ENCODE results near the gene IVD. TPM values are rescaled to one million over a fixed set of nuclear protein-coding genes. Genes with fewer than 3 reads are reported as not detected.

The IVD gene
- total and polyA plus RNA-seq, 2 donors (not counting 1 experiment from before 2014, with no cell fraction given) = 41.7 to 106 TPM

DNA sequence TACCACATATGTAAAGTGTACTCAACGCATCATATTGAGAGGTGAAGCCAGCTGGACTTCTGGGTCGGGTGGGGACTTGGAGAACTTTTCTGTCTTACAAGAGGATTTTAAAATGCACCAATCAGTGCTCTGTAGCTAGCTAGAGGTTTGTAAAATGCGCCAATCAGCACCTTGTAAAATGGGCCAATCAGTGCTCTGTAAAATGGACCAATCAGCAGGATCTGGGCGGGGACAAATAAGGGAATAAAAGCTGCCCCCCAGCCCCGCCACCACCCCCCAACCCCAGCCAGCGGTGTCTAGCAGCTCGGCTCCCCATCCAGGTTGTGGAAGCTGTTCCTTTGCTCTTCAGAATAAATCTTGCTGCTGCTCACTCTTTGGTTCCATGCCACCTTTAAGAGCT, 6.2 kb upstream of the IVD start:
- H3K4me3 ChIP-seq (ENCODE audit: control extremely low read depth in 1 of 5, extremely low read depth in 1 of 5, insufficient read depth in 1 of 5, low read depth in 2 of 5, low read length in 4 of 5) = no peak overlapping the region
- H3K4me3 Mint-ChIP-seq = no peak overlapping the region
- H4K20me1 ChIP-seq (ENCODE audit: control insufficient read depth, insufficient read depth, low read length, poor library complexity, severe bottlenecking) = no peaks in the 10 kb centered on the region
- peaks cover 2% of the 10 kb centered on the region for H3K79me2 ChIP-seq (ENCODE audit: control insufficient read depth, insufficient read depth, low read length)
- no peak overlapping the region for H3K27ac Mint-ChIP-seq
- H3K27ac ChIP-seq (ENCODE audit: low read length in 2 of 2) = no peak overlapping the region
- intact Hi-C loops (cut with micrococcal nuclease) = no loop called here
- WGBS (ENCODE audit: insufficient coverage) = 100% methylated on average over 4 of the region's 7 CpGs
- DNase-seq (no peak), ATAC-seq (ENCODE audit: low read depth) (no peak)
- no peaks in the 10 kb centered on the region for H3K27me3 Mint-ChIP-seq
- no peak overlapping the region for H3K4me2 ChIP-seq (replicated peaks; ENCODE audit: low read depth, low read length, poor library complexity, severe bottlenecking)
- TF ChIP-seq, protein P1, sequence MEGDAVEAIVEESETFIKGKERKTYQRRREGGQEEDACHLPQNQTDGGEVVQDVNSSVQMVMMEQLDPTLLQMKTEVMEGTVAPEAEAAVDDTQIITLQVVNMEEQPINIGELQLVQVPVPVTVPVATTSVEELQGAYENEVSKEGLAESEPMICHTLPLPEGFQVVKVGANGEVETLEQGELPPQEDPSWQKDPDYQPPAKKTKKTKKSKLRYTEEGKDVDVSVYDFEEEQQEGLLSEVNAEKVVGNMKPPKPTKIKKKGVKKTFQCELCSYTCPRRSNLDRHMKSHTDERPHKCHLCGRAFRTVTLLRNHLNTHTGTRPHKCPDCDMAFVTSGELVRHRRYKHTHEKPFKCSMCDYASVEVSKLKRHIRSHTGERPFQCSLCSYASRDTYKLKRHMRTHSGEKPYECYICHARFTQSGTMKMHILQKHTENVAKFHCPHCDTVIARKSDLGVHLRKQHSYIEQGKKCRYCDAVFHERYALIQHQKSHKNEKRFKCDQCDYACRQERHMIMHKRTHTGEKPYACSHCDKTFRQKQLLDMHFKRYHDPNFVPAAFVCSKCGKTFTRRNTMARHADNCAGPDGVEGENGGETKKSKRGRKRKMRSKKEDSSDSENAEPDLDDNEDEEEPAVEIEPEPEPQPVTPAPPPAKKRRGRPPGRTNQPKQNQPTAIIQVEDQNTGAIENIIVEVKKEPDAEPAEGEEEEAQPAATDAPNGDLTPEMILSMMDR (IDR thresholded peaks at IDR 0.05) = no peak
- H2AFZ ChIP-seq (ENCODE audit: insufficient read depth, low read depth, low read length, poor library complexity, severe bottlenecking) = no peak overlapping the region
- ChIA-PET POLR2A (no interaction called here), CTCF (interaction anchor here (0.6 to 3.2 kb wide), 6 partner anchors 8 to 233 kb away, joined by 3 to 17 read pairs (median 4); no protein-coding TSS in a partner anchor)
- H3K4me1 Mint-ChIP-seq = peaks cover 23% of the 10 kb centered on the region
- H3K4me1 ChIP-seq (ENCODE audit: control insufficient read depth in 2 of 2, insufficient read depth in 2 of 2, low read length in 2 of 2) = peaks cover 17 to 21% of the 10 kb centered on the region in 2 donors
- no peaks in the 10 kb centered on the region for H3K9me3 ChIP-seq (ENCODE audit: control extremely low read depth in 1 of 3, control insufficient read depth in 2 of 3, insufficient read depth in 1 of 3, low read length in 2 of 3)
- H3K27me3 ChIP-seq (replicated peaks in 1 of 4; ENCODE audit: control extremely low read depth in 1 of 4, control insufficient read depth in 3 of 4, insufficient read depth in 4 of 4, low read length in 3 of 4) = no peaks in the 10 kb centered on the region
- H3K9me3 Mint-ChIP-seq (ENCODE audit: insufficient read depth) = no peaks in the 10 kb centered on the region
- no peak overlapping the region for H3K9ac ChIP-seq (ENCODE audit: low read length)
- no peaks in the 10 kb centered on the region for H3K36me3 ChIP-seq (replicated peaks in 1 of 2; ENCODE audit: control extremely low read depth in 1 of 2, control insufficient read depth in 1 of 2, extremely low read depth in 1 of 2, insufficient read depth in 2 of 2, low read length in 1 of 2)

DNA sequence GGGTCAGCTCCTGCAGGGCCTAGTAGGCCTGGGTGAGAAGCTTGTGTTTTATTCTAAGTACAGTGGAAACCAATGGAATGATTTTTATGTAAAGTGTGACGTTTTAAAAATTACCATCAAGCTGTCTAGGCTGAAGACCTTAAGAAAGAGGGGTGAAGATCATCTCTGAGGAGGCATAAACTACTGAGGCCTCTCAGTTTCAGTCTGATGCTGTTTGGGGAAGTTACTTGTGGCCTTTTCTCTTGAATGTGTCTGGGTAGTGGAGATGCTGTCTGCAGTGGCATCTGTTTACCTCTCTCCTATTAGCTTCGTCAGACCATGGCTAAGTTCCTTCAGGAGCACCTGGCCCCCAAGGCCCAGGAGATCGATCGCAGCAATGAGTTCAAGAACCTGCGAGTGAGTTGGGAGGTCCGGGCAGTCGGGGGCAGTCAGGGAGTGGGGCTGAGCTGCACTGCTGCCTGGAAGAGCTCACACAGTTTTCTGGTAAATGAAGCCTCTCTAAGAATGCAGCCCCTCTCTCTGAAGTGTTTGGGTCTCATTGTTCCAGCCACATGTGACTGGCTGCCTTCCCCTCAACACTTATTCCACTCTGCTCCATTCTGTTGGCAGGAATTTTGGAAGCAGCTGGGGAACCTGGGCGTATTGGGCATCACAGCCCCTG, 1.9 kb downstream of the IVD start:
- H3K9me3 Mint-ChIP-seq (ENCODE audit: insufficient read depth) = no peaks in the 10 kb centered on the region
- intact Hi-C loops (cut with micrococcal nuclease) = loop anchor here (5.0 kb wide), 1 partner anchor 35 kb away; the partner anchor contains the start of gene BAHD1
- Histone ChIP-seq H3K4me1 (ENCODE audit: control insufficient read depth in 2 of 2, insufficient read depth in 2 of 2, low read length in 2 of 2) (peaks cover 24 to 29% of the 10 kb centered on the region in 2 donors), H2AFZ (ENCODE audit: insufficient read depth, low read depth, low read length, poor library complexity, severe bottlenecking) (no peak overlapping the region), H3K27me3 (replicated peaks in 1 of 4; ENCODE audit: control extremely low read depth in 1 of 4, control insufficient read depth in 3 of 4, insufficient read depth in 4 of 4, low read length in 3 of 4) (no peaks in the 10 kb centered on the region), H3K9me3 (ENCODE audit: control extremely low read depth in 1 of 3, control insufficient read depth in 2 of 3, insufficient read depth in 1 of 3, low read length in 2 of 3) (no peaks in the 10 kb centered on the region), H3K4me3 (ENCODE audit: control extremely low read depth in 1 of 5, extremely low read depth in 1 of 5, insufficient read depth in 1 of 5, low read depth in 2 of 5, low read length in 4 of 5) (peak overlapping the region in 2 of 5 experiments; percentile 4 to 27), H4K20me1 (ENCODE audit: control insufficient read depth, insufficient read depth, low read length, poor library complexity, severe bottlenecking) (no peaks in the 10 kb centered on the region), H3K79me2 (ENCODE audit: control insufficient read depth, insufficient read depth, low read length) (peaks cover 13% of the 10 kb centered on the region), H3K27ac (ENCODE audit: low read length in 2 of 2) (peak overlapping the region; percentile 35 to 84), H3K9ac (ENCODE audit: low read length) (peak overlapping the region; percentile 36), H3K36me3 (replicated peaks in 1 of 2; ENCODE audit: control extremely low read depth in 1 of 2, control insufficient read depth in 1 of 2, extremely low read depth in 1 of 2, insufficient read depth in 2 of 2, low read length in 1 of 2) (peaks cover 6 to 41% of the 10 kb centered on the region in 2 experiments), H3K4me2 (replicated peaks; ENCODE audit: low read depth, low read length, poor library complexity, severe bottlenecking) (peak overlapping the region; percentile 55)
- POLR2A ChIA-PET = interaction anchor here (0.9 to 2.3 kb wide), 2 partner anchors 9 to 25 kb away, joined by 4 to 8 read pairs; partner anchors contain the start of gene KNSTRN
- no peaks in the 10 kb centered on the region for H3K27me3 Mint-ChIP-seq
- WGBS (ENCODE audit: insufficient coverage) = 51% methylated on average over 6 of the region's 8 CpGs
- DNase-seq (peak; percentile 66), ATAC-seq (ENCODE audit: low read depth) (peak; percentile 50)
- H3K27ac Mint-ChIP-seq = peak overlapping the region; percentile 94
- TF ChIP-seq, protein P1 (IDR thresholded peaks at IDR 0.05) = no peak
- no peak for TF ChIP-seq EZH2 (IDR thresholded peaks at IDR 0.05; ENCODE audit: borderline replicate concordance, insufficient read depth, low read depth, low read length, poor library complexity, severe bottlenecking)
- peaks cover 35% of the 10 kb centered on the region for H3K4me1 Mint-ChIP-seq
- CTCF ChIA-PET = interaction anchor here (0.8 to 5.4 kb wide), 10 partner anchors 9 to 97 kb away, joined by 3 to 32 read pairs (median 6); partner anchors contain the start of gene BAHD1
- peak overlapping the region; percentile 85 for H3K4me3 Mint-ChIP-seq
